HG03439 (cell line): ENCODE measurements around the gene LYSMD4.
A peak's percentile ranks its signal among the peaks of the same experiment; 100 is the strongest.

Source experiments
- ATAC-seq: cut with Tn5 transposase; IDR thresholded peaks from one replicate; pipeline ENCODE4 v1.9.1; 2021; ENCODE audit warnings: mild to moderate bottlenecking, moderate library complexity; ENCODE audit not compliant: unreplicated experiment

The LYSMD4 gene

GRCh38 chr15:99732124-99732750 is 1.0 kb downstream of the LYSMD4 start:
- ATAC-seq, result no peak

- ATAC-seq, result no peak
Observed at GRCh38 chr15:99731336-99732123, 1.7 kb downstream of the LYSMD4 start.

GRCh38 chr15:99729920-99730319 is 3.3 kb downstream of the LYSMD4 start:
- ATAC-seq, result no peak

- ATAC-seq, result no peak
Observed at GRCh38 chr15:99729327-99729726, 3.9 kb downstream of the LYSMD4 start.

DNA sequence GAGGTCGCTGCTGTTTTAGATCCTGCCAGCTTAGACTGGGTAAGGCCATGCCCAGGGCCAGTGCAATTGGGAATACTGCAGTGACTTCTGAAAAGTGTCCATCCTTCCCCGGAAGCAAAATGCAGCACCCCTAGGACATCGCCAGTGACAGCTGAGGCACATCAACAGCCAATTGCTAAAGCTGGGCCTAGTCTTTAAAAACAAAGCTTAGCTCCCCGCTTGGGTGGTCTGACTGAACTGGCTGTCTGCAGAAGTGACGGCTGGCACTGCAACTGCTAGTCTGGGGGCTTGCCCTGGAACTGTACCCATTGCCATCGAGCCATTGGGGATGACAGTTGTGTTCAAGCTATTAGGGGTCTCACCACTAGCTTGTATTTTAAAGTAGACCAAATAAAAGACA is 4.3 kb downstream of the LYSMD4 start:
- no peak for ATAC-seq

DNA sequence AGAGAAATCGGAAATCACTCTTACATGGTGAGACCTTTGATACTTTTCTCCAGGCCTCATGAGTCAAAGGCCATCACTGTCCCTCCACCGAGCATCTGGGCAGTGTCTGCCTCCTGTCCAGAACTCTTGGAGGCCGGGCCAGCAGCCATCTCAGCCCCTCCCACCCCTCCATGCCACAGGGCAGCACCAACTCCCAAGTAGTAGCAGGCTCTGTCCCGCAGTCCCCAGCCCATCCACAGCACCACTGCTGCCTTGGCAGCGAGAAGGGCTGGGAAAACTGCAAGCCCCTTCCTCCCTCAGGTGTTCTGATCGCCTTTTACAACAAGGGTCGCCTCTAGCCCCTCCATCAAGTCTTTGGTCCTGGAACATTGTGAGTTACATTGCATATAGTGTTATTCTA is 5.5 kb downstream of the LYSMD4 start:
- ATAC-seq, result no peak

- ATAC-seq, result no peak
Observed at GRCh38 chr15:99727330-99727729, 5.9 kb downstream of the LYSMD4 start.

GRCh38 chr15:99726333-99726732 is 6.9 kb downstream of the LYSMD4 start:
- no peak for ATAC-seq

DNA sequence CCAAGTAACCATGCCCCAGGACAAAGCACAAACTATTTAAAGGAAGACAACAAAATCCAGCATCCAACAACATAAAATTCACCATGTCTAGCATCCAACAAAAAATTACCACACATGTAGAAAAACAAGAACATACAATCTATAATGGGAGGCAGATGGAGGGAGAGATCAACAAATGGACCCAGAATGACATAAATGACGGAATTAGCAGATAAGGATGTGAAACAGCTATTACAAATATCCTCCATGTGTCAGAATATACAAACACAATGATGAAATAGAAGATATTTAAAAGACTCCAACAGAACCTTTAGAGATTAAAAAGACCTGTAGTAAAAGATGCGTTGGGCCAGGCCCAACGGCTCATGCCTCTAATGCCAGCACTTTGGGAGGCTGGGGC is 10.8 kb downstream of the LYSMD4 start:
- ATAC-seq, result no peak

GRCh38 chr15:99721896-99722295 is 11.3 kb downstream of the LYSMD4 start:
- ATAC-seq, result no peak

DNA sequence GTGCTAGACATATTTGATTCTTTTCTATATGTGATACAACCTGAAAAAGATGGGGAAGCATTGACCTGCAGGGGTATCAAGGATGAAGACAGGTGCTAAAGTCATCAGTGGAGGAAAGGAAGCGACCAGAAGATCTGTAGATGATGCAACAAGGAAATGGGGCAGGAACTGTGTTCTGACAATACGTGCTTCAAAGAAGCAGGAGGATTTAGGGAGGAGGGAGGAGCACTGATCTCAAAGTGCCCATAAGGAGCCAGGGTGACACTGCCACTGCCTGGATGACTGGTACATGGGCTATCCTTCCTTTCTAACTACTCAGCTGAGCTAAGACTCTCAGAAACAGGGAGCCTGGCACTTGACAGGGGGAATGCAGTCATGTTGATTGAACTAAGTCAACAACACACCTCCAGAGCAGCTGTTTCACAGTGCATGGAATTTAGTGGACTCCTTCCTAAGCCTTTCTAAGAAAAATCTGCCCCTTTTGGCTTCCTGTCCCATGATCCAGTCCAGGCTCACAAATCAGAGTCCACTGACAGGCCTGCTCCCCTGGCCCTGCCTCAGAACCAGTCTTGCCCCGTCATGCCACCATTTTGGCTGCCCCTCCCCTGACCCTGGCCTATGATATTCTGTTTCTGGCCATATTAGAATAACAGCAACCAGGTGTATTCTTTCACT is 12.0 kb downstream of the LYSMD4 start:
- no peak for ATAC-seq

DNA sequence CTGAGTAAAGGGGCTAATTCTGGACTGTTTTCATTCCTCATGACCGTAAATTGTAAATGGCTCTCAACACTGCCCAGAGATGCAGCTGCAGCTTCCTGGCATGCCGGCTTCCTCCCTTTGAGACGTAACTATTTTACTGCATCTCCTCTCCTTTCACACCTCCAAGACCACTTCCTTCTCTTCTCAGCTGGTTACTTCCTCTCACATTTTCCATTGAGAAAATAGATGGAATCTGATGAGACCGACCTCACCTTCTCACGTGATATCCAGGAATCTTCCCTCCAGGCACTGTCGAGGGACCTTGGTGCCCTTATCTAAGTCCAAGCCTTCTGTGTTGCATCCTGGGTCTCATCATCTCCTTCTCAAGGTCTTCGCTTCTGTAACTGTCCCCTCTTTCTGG is 12.7 kb downstream of the LYSMD4 start:
- ATAC-seq, result no peak

GRCh38 chr15:99719096-99719541 is 14.1 kb downstream of the LYSMD4 start:
- peak; percentile 78 for ATAC-seq

DNA sequence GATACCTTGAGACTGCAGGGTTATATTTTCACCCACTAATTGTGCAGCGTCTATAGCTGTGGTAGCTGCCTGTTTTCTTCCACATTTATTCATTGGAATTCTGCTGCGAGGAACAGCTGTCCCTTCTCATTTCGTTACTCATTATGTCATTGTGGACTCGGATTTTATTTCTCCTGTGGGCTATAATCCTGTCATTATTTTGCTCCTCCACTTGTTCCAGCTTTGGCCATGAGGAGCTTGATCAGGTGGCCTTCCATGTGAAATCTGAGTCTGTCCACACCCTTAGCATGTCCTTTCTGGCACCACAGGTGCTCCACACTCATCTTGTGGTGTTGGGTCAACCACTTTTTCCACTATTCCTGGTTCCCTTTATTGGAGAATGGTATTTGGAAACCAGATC is 14.8 kb downstream of the LYSMD4 start:
- ATAC-seq, result no peak

- ATAC-seq, result peak; percentile 35
Observed at GRCh38 chr15:99717161-99718009, 15.9 kb downstream of the LYSMD4 start.

- ATAC-seq, result no peak
Observed at GRCh38 chr15:99716540-99717095, 16.6 kb downstream of the LYSMD4 start.

DNA sequence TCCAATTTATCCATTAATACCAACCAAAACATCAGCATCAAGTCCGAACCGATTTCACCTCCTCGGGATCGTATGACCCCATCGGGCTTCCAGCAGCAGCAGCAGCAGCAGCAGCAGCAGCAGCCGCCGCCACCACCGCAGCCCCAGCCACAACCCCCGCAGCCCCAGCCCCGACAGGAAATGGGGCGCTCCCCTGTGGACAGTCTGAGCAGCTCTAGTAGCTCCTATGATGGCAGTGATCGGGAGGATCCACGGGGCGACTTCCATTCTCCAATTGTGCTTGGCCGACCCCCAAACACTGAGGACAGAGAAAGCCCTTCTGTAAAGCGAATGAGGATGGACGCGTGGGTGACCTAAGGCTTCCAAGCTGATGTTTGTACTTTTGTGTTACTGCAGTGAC is 20.8 kb downstream of the LYSMD4 start:
- ATAC-seq, result no peak

DNA sequence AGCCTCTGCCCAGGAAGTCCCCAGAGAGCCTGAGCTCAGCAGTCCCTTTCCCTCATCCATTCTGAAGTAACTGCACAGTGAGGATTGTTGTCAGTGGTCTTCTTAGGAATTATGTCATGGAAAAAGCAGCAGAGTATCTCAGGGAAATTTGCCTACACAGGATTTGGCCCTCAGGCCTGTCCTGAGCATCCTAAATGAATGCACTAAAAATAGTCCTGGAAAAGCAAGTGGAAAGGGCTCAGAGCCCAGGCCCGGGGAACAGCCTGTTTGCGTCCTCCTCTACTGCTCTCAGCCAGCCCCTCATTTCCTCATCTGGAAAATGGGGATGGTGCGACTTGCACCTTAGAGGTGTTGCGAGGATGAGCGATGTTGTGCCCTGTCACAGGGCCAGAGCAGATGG is 21.6 kb downstream of the LYSMD4 start:
- ATAC-seq, result no peak

DNA sequence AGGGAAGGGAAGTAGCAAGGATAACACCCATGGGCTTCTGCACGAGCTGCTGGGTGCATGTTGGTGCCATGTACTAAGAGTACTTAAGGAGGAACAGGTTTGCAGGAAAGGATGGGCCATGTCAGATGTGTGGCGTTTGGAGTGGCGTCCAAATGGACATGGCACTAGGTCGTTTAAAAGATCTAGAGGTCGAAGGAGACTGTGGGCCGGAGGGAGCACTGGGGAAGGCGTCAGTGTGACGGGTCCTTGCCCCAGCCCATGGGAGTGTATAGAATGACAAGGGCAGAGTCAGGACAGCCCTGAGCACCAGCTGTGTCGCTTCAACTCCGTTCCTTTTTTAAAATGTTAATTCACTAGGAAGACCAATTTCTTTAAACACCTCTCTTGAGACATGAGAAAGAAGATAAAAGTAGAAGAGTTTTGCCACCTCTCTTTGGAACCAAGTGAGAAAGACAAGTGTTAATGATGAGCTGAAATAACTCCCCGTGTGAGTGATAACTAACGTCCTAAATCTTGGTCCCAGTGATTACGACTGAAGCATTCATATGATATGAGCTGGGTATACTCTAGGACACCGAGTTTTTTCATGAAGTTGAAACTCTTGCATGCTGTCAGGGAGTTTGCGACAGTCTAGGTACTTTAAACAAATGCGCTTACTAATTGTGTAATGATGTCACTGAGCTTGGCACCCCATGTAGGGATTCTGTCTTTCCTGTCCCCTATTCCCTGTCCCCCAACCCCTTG is 23.8 kb downstream of the LYSMD4 start:
- ATAC-seq, result no peak

DNA sequence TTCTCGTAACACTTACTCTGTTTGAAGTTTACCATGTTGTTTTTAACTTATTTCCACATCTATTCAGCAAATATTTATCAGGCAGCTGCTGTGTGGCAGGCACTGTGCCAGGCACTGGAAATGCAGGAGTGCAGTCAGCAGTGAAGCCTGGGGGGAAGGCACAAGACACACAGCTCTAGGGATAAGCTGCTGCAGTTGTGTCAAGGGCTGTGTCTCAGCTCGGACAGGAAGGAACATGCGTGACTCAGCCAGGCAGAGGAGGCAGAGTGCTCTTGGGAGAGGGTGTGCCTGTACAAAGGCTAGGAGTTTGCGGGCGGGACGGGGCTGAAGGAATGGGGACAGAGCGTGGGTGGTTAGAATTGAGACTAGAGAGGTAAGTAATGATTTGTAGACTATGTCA is 24.7 kb downstream of the LYSMD4 start:
- ATAC-seq, result no peak
